Kidney glomerular epithelial cell (primary cell): Measurements from ENCODE around the gene SUPT4H1.
A peak's percentile ranks its signal among the peaks of the same experiment; 100 is the strongest.

Experiments used
- DNase-seq: peaks from one replicate; lab custom pipeline; 2025; lab: John Stamatoyannopoulos, UW

Gene SUPT4H1

DNA sequence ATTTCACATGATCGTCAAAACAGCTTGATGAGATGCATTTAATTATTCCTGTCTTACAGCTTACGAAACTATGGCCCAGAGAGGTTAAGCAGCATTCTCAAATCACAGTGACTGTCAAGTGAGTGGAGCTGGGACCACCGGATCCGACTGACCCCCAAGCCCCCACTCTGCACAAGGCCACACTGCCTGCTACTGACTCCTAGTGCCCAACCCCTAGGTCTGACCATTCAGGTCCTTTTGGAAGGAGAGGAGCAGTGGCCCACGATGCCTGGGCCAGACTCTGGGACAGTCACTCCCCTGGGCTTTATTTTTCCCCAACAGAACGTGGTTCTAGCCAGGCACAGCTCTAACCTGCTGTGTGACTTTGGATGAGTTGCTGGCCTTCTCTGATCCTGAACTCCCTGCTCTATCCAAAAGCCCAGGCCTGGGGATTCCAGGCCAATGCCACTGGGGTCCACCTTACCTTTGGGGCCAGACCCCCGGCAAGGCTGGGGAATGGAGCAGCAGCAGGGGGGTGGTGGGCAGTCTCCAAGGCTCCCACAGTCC lies 33.3 kb downstream of the SUPT4H1 start:
- DNase-seq: no peak

DNA sequence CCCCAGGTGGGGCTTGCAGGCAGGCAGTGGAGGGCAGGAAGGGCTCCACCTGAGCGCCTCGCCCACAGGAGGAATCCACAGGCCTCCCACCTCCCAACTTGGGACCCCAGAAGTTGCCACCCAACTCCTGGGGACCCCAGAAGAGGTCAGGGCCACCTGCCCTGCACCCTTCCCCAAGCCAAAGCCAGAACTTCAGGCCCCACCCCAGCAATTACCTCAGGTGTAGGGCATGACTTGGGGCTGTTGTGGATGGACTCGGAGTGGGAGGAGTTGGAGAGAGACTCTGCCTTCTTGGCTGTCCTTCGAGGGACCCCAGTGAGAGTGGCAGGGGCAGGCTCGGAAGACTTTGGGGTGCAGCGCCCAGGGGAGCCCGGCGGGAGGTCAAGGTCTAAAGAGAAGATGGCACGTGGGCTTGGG lies 33.9 kb downstream of the SUPT4H1 start:
- no peak for DNase-seq

DNA sequence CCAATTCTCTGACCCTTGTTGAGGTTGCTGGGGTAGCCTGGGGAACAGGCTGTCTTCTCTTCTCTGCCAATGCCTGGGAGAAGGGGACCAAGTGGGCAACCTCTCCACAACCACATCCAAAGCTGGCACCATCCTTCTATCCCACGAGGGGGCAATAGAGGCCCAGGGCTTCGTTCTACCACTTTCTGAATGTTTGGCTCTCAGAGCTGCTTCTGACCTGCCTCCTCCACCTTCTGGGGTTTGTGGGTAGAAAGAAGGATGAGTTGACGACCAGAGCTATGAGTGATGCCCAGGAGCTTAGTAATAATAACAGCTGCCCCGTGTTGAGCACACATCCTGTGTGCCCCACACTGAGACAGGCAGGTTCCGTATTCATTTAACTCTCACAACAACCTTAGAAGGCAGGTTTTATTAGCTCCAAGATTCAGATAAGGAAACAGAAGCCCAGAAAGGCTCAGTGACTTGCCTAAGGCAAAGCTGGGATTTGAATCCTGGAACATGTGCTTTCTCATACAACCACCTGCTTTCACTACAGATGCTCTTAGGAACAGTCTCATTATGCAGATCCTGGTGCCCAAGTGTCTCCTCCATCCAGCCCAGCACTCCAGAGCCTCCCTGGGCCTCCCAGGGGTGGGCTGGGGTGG lies 34.5 kb downstream of the SUPT4H1 start:
- peak; percentile 64 for DNase-seq

DNA sequence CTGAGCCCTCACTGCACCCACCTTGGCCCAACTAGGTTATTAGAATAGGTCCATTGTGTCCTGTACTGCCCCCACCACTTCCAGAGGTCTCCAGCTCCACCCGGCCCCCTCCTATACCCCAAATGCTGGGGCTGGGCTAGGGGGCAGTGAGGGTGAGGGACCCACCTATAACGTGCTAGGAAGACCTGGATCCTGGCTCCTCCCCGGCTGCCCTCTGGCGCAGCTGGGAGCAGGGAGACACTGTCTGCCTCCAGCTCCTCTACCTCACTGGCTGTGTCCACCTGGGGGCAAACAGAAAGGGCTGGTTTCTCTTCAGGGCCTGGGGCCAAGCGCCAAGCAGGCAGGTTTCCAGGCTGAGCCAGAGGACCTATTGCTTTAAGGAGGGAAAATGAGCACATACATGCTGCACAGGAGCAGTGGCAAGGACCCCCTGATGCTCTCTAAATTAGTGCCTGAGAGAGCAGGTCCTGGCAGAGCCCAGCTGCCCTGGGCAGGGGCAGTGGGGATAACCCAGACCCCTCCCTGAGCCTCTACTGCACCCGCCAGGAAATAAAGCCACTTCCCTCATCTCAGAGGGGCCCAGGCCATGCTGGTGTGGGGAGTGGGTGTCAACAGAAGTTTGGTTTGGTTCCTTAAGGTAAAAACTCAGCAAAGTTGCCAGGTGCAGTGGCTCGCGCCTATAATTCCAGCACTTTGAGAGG lies 35.6 kb downstream of the SUPT4H1 start:
- no peak for DNase-seq

DNA sequence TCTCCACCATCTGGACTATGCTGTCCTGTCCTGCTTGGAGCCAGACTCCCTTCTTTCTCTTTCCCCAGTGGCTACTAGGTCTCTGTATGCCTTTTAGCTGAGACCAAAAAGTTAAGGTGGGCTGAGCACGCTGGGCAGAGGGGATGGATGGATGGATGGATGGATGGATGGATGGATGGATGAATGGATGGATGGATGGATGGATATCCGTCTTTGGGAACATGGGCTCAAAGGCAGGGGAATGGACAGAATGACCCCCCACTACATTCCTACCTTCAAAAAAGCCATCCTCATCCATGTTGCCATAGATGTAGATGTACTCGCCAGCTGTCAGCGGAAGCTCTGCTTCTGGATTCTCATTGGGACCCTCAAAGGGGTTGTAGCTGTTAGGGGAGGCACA lies 36.3 kb downstream of the SUPT4H1 start:
- DNase-seq: no peak

DNA sequence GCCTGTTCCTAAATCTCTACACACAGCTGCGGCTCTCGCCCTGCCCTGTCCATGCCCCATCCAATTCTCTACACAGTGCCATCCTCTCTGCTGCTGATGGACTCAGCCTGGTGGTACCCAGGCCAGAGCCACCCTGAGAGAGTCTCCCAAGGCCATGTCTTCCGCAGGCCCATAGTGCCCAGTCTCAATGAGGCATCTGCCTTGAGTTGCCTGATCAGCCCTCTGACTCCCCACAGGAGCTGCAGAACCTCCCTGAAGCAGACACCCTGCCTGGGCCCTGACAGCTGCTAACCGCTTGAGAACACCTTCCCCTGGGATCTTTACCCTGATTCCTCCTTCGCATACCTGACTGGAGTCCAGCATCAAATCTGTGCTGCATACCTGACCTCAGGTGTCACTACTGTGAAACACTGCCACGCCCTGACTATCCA lies 36.7 kb downstream of the SUPT4H1 start:
- DNase-seq: no peak

DNA sequence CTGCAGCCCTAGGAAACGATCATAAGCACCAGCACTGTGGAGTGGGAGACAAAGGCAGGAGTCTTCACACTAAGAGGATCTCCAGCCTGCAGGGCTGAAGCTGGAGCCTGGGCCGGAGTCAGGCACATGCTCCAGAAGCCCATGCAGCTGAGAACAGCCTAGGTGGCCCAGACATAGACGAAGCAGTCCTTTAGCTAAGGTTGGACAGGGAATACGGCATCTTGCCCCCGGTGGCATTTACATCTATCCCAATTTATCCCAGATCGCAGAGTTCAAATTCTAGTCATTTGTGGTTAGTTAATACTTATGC lies 37.3 kb downstream of the SUPT4H1 start:
- DNase-seq: no peak

DNA sequence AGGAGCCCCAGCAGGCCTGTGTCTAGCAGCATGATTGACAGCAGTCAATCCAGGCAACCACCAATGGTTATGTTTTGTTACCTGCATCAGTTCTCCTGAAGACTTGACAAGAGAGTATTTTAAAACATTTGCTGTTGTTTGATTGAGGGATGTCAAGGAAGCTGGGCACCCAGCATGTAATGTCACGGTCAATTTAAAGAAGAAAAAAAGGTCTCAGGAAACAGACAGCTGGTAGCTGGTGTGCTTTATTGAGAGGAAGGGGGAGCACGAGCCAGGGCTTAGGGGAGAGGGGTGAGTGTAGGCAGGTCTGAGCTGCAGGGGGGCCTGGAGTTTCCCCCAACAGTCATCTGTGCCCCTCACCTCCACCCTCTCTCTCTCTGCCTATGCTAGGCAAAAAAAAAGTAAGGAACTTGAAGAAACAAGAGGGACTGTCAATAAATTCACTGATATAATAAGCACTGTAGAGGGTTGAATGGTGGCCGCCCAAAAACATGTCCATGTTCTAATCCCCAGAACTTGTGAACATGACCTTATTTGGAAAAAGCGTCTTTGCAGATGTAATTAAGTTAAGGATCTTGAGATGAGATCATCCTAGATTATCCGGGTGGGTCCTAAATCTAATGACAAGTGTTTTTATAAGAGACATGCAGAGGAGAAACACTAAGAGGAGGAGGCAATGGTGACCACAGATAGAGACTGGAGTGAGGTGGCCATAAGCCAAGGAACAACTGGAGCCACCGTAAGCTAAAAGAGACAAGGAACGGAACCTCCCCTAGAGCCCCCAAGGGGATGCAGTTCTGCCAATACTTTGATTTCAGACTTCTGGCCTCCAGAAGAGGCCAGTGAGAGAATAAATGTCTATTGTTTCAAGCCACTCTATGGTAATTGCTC lies 37.9 kb downstream of the SUPT4H1 start:
- no peak for DNase-seq

DNA sequence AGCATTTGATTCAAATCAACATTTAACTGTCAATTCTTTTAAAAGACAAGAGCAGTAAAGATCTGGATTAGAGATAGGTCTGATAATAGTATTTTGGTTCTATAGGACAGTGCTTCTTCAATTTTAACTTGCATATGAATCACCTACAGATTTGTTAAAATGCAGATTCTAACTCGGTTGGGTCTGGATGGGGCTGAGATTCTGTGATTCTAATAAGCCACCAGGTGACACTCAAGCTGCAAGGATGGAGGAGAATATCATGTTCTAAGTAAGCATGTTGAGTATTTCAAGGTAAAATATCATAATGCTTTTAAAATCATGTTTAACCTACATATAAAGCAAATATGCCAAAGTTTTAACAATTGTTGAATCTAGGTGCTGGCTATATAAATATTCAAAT lies 39.2 kb downstream of the SUPT4H1 start:
- DNase-seq: no peak

DNA sequence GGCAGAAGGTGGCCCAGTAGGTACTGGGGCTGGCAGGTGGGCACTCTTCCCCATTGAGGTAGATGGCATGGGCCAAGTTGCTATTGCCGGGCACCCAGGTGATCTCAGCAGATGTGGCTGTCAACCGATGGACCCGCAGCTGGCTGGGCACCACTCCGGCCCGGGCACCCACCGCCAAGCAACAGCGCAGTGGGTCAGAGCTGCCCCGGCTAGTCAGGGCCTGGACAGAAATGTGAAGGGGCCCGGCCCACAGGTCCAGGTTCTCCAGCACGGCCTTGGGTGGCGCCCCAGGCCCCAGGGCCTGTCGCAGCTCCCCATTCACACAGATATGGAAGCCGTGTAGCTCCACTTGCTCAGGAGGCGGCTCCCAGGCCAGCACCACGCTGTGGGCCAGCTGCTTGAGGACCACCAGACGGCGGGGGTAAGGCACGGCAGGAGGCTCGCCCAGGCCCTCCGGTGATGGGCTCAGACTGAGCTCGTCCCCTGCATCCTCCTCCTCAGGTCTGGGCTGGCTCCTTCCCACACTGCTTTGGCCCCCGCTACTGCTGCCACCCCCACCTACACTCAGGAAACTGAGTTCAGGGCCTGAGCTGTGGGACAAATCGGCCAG lies 39.9 kb downstream of the SUPT4H1 start:
- no peak for DNase-seq

DNA sequence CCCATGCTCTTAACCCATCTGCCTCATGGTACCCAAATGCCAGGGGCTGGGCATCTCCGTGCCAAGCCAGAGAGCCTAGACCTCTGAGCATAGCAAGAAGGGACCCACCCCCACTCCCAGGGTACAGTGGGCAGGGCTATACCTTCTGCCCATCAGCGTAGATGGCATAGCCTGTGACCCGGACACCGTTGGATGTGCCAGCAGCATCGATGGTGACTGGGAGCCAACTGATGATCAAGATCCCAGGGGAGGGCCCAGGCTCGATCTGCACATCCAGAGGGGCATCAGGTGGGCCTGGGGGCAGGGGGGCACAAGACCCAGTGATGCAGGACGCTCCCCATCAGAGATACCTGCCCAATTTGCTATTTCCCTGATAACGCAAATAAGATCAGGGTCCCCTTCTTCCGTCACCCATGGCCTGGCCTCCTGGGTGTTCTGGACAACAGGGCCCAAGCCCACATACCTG lies 40.5 kb downstream of the SUPT4H1 start:
- no peak for DNase-seq

DNA sequence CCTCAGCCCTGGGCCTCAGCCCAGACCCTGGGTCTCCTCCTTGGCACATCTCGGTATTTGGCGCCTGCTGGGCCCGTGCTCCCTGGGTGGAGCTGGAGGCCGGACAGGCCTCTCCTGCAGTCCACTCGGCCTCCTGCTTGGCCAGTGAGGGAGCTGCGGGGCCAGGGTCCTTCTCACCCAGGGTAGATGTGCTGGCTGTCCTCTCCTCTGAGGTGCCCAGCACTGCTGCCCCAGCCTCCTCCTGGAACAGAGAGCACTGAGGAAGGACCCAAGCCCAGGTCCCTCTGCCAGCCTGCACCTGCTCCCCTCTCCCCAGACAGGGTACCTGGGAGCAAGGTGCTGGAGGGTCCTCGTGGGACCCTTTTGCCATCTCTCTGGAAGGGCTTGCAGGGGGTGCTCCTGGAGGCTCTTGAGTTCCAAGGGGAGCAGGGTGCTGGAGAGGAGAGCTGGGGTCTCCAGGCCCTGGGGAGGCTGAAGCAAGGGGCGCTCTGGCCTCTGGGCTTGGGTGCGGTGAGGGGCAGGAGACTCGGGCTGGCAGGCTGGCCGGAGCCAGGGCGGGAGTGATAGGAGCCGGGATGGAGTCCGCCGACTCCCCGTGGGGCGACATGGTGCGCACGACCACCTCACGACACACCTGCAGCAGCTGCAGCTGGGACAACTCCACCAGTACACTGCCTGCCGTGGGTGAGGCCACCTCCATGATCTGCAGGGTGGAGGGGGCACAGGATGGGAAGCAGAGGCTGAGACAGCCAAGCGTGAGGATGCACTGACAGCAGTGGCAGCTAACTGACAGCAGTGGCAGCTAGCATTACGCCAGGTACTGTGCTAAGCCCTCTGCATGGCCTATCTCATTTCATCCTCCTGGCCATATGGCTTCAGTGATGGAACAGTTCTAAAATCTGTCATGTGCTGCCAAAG lies 41.2 kb downstream of the SUPT4H1 start:
- no peak for DNase-seq

DNA sequence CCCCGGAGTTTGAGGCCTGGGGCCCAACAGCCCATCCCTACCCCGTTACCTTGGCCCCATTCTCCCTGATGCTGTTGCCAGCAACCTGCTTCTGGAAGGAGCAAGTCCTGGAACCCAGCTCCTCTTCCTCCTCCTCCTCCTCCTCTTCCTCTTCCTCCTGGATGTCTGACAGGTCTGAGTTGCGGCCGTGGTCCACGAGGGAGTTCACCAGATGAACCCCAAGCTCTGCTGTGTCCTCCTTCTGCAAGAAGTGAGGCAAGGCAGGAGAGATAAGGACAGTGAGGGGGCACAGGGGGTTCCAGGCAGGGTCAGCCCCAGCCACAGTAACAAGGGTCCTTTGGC lies 42.1 kb downstream of the SUPT4H1 start:
- no peak for DNase-seq

DNA sequence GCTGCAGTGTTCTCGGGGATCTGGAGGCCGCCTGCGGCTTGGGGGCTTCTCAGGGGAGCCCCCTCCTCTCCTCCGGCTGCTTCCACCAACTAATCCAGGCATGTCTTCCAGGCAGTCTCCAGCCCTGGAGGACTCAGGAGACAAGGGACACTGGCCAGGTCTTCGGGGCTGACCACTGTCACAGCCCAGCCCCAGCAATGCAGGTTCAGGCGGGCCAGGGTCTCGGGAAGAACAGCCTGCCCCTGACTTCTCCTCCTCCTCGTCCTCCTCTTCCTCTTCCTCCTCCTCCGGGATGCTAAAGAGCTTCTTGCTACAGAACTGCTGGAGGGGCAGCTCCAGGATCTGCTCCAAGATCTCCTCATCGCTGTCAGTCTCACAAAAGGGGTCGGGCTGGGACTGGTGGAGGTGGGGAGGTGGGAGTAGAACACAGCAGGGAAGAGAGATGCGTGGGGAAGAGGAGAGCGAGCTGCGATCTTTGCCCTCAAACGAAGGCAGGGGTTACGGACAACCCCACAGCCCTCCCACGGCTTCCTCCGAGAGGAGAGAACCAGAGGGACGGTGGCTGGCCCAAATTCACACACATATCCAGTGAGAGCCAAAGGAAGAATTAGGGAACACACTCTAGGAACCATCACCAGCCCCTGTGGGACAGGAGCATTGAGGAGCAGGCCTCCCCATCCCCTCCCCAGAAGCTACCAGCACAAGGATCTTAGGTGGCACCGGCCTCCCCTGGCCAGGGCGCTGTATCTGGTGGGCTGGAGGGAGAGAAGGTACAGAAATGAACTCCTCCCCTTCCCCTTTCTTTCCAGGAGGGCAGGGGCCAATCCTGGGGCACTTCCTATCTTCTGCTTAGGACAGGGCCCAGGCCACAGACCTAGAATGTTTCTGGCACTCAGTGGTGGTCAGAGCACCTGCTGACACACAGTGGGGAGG lies 42.8 kb downstream of the SUPT4H1 start:
- DNase-seq: no peak

DNA sequence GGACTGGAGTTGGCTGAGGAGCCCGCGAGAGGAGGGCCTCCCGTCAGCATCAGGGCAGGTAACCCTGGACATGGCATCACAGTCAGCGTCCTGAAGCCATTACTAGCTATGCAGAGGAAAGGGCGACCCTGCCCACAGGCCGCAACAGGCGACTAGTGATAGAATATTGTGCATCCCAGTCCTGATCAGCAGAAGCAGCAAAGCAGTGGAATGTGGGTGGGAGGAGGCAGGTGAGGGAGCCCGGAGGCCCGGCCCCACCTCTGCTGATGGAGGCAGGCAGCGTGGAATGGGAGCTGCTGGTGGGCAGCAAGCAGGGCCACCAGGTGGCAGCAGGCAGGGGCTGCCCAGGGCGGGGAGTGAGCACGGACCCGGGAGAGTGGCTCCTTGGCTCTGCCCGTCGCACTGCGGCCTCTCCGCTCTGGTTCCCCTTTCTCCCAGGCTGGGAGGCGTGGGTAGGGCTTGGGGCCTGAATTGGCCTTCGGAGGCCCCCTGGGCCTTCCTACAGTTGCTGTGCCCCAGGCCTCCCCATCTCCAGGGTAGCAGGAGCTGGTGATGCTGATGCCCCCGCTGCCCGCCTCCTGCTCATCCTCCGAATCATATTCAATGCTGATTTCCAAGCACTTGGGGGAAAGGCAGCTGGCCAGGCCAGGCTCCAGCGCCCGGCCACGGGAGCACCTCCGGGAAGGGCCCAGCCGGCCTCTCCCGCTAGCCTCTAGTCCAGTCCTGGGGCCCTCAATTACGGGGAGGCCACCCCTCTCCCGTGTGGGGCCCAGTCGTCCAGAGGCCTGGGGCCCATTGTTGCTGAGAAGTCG lies 43.6 kb downstream of the SUPT4H1 start:
- no peak for DNase-seq

DNA sequence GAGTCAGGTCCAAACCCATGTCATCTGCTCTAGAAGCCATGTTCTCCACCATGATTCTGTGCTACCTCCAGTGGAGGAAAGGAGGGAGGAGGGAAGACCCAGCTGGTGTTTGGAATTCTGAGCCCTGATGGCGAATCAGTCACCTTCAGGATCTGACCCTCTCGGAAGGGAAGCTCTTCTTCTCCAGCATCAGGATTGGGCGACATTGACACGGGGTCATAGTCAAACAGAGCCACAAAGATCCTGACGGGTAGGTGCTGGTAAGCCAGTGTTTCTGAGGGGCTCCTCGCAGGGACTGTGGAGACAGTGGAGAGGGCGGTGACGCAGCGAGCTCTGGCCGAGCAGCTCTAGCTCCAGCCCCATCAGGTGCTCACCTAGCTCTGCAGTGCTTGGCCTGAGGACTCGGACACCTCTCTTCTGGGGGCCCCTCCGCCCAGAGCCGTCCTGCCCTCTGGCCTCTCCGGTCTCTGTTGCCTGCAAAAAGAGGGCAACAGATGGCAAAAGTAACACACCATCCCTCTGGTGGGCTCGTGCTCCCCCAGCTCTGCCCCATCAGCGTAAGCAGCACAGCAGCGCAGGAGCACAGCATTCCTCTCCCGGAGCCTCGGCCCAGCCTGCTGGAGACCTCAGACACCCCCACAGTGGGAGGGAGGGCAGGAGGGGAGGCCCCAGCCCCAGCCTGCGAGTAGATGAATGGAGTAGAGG lies 44.4 kb downstream of the SUPT4H1 start:
- DNase-seq: no peak

DNA sequence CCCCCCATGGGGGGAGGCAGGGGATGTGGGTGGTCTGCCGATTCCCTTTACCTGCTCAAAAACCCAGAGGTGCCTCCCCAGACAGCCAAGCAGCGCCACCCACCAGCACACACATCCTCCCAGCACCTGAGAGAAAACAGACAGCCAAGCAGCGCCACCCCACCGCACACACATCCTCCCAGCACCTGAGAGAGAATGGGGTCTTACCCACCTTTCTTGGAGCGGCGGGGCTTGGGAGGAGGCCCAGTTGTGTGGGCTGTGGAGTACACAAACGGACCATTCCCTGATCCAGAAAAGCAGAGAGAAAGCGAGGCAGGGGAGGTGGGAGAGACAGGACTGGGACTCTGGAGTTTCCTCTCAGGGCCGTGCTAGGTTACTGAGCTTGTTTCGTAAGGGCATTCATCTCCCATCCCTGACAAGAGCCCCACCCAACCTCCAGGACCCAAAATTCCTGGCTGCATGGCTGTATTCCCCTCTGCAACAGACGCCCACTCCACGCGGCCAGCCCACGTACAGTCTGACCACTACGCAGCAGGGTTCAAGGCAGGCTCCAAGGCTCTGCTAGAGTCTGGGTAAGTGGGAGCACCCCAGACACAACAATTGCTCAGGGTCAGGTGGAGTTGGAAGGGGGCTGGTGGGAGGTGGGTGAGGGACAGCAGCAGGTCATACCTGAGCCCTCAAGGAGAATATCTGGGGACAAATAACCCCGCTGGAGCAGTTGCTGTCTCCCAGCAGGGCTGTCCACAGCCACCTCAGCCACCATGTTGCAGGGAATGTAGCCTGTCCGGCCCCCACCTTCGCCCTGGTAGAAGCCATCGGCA lies 45.7 kb downstream of the SUPT4H1 start:
- no peak for DNase-seq

DNA sequence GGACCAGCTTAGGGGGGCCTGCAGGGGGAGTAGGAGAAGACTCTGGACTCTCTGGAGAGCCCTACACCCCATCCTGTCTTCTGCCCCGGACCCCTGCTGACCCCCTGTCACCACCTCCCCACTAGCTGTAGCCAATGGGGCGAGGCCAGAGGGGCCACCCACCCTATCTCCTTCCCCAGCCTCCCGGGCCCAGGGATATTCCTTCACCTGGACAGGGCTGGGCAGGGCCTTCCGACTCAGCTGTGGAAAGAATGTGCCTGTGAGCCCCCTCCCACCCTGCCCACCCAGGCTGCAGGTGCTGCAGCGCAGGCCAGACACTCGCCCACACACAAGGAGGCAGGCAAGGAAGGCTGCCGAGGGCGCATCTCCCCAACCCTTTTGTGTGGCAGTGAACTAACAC lies 46.4 kb downstream of the SUPT4H1 start:
- no peak for DNase-seq
